GM12878 (cell line): ENCODE measurements around the gene LRRC75B.
A peak's percentile ranks its signal among the peaks of the same experiment; 100 is the strongest.
"Not testable (repeated sequence)": the region's sequence is repeated elsewhere in the genome, so short reads cannot be mapped to it uniquely, and the experiment has no call there.

Experiments used
- BCL11A ChIP-seq: IDR thresholded peaks from 2 replicates; pipeline ENCODE4 v1.6.1; 2011; ENCODE audit warnings: low read depth, low read length
- MYB ChIP-seq: fragments of 150-350 bp; IDR thresholded peaks from 2 replicates; pipeline ENCODE4 v1.6.1; 2014; ENCODE audit warnings: mild to moderate bottlenecking, low read depth, low read length, borderline replicate concordance
- POLR2A ChIP-seq: IDR thresholded peaks from 2 replicates; pipeline ENCODE4 v1.6.1; 2011; ENCODE audit warnings: low read depth, mild to moderate bottlenecking, low read length
- SMAD1 ChIP-seq: fragments of 450-650 bp; IDR thresholded peaks from 2 replicates; pipeline ENCODE4 v1.6.1; 2018; ENCODE audit warnings: mild to moderate bottlenecking, low read depth; ENCODE audit not compliant: partially characterized antibody
- SRF ChIP-seq, 2 experiments: IDR thresholded peaks; 2 replicates each; pipeline ENCODE4 v1.6.1; 2011; ENCODE audit warnings: low read depth in 2 of 2, low read length in 2 of 2, mild to moderate bottlenecking in 1 of 2, moderate library complexity in 1 of 2
- ZNF274 ChIP-seq: IDR thresholded peaks from one replicate; pipeline ENCODE4 v1.8.0; 2011; ENCODE audit not compliant: insufficient read length, insufficient read depth
- TF ChIP-seq, protein P1 (sequence below): IDR thresholded peaks from 2 replicates; pipeline ENCODE4 v1.6.1; 2011; ENCODE audit warnings: borderline replicate concordance, low read depth, mild to moderate bottlenecking, moderate library complexity, low read length; ENCODE audit not compliant: insufficient read depth, poor library complexity, severe bottlenecking
- TF ChIP-seq, protein P2 (sequence below), 3 experiments: IDR thresholded peaks in 2 of 3; conservative IDR thresholded peaks in 1 of 3; 2 replicates each; pipeline ENCODE4 v1.5.1; 2011; ENCODE audit warnings: low read depth in 3 of 3, low read length in 3 of 3, mild to moderate bottlenecking in 3 of 3, control low read depth in 2 of 3, moderate library complexity in 2 of 3, inconsistent platforms in 1 of 3, mixed read lengths in 1 of 3; ENCODE audit not compliant: control insufficient read depth in 2 of 3, insufficient read depth in 1 of 3; ENCODE audit errors: extremely low read depth in 1 of 3

DNA sequence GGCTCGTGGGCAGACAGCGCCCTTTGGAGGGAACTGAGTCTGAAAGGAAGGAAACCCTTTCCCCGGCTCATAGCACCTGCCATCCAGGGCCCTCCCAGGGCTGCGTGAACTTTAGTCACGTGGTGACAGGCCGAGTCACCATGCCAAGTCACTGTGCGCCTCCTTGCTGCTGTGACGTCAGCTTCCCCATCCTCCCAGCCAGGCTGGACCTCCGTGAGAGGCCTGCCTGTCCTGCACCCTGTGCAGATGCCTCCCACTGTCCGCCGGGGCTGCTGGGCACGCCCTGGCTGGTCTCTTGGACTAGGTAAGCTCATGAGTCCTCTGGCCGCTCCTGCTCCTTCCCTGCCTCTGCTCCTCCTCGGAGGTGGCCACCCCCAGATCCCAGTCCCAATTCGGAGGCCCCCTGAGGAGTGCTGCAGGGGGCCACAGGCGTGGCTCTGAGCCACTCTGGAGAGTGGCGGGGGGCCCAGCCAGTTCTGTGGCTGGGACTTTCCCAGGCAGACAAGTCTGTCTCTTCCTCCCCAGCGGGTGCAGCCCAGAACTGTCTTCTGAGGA is 14.6 kb upstream of the LRRC75B start:
- TF ChIP-seq, protein P1, sequence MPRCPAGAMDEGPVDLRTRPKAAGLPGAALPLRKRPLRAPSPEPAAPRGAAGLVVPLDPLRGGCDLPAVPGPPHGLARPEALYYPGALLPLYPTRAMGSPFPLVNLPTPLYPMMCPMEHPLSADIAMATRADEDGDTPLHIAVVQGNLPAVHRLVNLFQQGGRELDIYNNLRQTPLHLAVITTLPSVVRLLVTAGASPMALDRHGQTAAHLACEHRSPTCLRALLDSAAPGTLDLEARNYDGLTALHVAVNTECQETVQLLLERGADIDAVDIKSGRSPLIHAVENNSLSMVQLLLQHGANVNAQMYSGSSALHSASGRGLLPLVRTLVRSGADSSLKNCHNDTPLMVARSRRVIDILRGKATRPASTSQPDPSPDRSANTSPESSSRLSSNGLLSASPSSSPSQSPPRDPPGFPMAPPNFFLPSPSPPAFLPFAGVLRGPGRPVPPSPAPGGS = not testable (repeated sequence)
- TF ChIP-seq, protein P2, sequence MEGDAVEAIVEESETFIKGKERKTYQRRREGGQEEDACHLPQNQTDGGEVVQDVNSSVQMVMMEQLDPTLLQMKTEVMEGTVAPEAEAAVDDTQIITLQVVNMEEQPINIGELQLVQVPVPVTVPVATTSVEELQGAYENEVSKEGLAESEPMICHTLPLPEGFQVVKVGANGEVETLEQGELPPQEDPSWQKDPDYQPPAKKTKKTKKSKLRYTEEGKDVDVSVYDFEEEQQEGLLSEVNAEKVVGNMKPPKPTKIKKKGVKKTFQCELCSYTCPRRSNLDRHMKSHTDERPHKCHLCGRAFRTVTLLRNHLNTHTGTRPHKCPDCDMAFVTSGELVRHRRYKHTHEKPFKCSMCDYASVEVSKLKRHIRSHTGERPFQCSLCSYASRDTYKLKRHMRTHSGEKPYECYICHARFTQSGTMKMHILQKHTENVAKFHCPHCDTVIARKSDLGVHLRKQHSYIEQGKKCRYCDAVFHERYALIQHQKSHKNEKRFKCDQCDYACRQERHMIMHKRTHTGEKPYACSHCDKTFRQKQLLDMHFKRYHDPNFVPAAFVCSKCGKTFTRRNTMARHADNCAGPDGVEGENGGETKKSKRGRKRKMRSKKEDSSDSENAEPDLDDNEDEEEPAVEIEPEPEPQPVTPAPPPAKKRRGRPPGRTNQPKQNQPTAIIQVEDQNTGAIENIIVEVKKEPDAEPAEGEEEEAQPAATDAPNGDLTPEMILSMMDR (IDR thresholded peaks at IDR 0.05 in 2 of 3, conservative IDR thresholded peaks at IDR 0.05 in 1 of 3; ENCODE audit: control insufficient read depth in 2 of 3, extremely low read depth in 1 of 3, insufficient read depth in 1 of 3, low read depth in 3 of 3, low read length in 3 of 3) = not testable (repeated sequence)
- TF ChIP-seq POLR2A = peak; percentile 23; the same call in 1 of the 2 replicates
- TF ChIP-seq BCL11A; SRF (IDR thresholded peaks at IDR 0.05; ENCODE audit: low read depth in 2 of 2, low read length in 2 of 2); SMAD1; MYB; ZNF274: not testable (repeated sequence)
